Measurements from ENCODE around the gene SLC22A17.
A peak's percentile ranks its signal among the peaks of the same experiment; 100 is the strongest.
"Not testable (repeated sequence)": the region's sequence is repeated elsewhere in the genome, so short reads cannot be mapped to it uniquely, and the experiment has no call there.

Gene SLC22A17

GRCh38 chr14:23352506-23353432 is at the start of gene SLC22A17:
SLC22A17 (minus strand) TSS chr14:23352887.
- DNase-seq = peak; percentile 86

- DNase-seq = no peak
Measured at GRCh38 chr14:23401291-23401690, 48.6 kb upstream of the SLC22A17 start.

GRCh38 chr14:23400496-23401149 is 47.9 kb upstream of the SLC22A17 start:
- not testable (repeated sequence) for DNase-seq

GRCh38 chr14:23399591-23399990 is 46.9 kb upstream of the SLC22A17 start:
- no peak for DNase-seq

GRCh38 chr14:23399136-23399535 is 46.4 kb upstream of the SLC22A17 start:
- no peak for DNase-seq

- DNase-seq = no peak
Measured at GRCh38 chr14:23398348-23398747, 45.7 kb upstream of the SLC22A17 start.

GRCh38 chr14:23396781-23397407 is 44.2 kb upstream of the SLC22A17 start:
- no peak for DNase-seq

GRCh38 chr14:23396126-23396525 is 43.4 kb upstream of the SLC22A17 start:
- DNase-seq = no peak

- no peak for DNase-seq
Measured at GRCh38 chr14:23392613-23393012, 39.9 kb upstream of the SLC22A17 start.

- DNase-seq = not testable (repeated sequence)
Measured at GRCh38 chr14:23389871-23390270, 37.2 kb upstream of the SLC22A17 start.

- DNase-seq = no peak
Measured at GRCh38 chr14:23389396-23389795, 36.7 kb upstream of the SLC22A17 start.

GRCh38 chr14:23388996-23389395 is 36.3 kb upstream of the SLC22A17 start:
- no peak for DNase-seq

- DNase-seq = no peak
Measured at GRCh38 chr14:23387916-23388882, 35.5 kb upstream of the SLC22A17 start.

GRCh38 chr14:23386999-23387398 is 34.3 kb upstream of the SLC22A17 start:
- DNase-seq = no peak

GRCh38 chr14:23386266-23386657 is 33.6 kb upstream of the SLC22A17 start:
- DNase-seq = not testable (repeated sequence)

GRCh38 chr14:23385642-23386265 is 33.1 kb upstream of the SLC22A17 start:
- DNase-seq = no peak

- no peak for DNase-seq
Measured at GRCh38 chr14:23385244-23385641, 32.6 kb upstream of the SLC22A17 start.

GRCh38 chr14:23384364-23385080 is 31.8 kb upstream of the SLC22A17 start:
- no peak for DNase-seq

- no peak for DNase-seq
Measured at GRCh38 chr14:23382731-23383440, 30.2 kb upstream of the SLC22A17 start.

GRCh38 chr14:23382276-23382675 is 29.6 kb upstream of the SLC22A17 start:
- no peak for DNase-seq

GRCh38 chr14:23381871-23382270 is 29.2 kb upstream of the SLC22A17 start:
- no peak for DNase-seq
